Uterus (tissue), 2 donors: ENCODE measurements around the gene PLCL1.

Experiments used
- POLR2A ChIP-seq, 2 donors: fragments of 450-650 bp; IDR thresholded peaks; one replicate each; pipeline ENCODE4 v1.6.1; 2016; ENCODE audit warnings: antibody characterized with exemption in 2 of 2, mild to moderate bottlenecking in 1 of 2, moderate library complexity in 1 of 2
- TF ChIP-seq, protein P1 (sequence below), 4 experiments: fragments of 200-600 bp in 2 of 4; fragments of 450-650 bp in 2 of 4; sonication (generic) in 2 of 4; IDR thresholded peaks; one replicate each; pipeline ENCODE4 v1.5.1; 2016 to 2019; ENCODE audit warnings: antibody characterized with exemption in 4 of 4, mild to moderate bottlenecking in 2 of 4, moderate library complexity in 1 of 4

DNA sequence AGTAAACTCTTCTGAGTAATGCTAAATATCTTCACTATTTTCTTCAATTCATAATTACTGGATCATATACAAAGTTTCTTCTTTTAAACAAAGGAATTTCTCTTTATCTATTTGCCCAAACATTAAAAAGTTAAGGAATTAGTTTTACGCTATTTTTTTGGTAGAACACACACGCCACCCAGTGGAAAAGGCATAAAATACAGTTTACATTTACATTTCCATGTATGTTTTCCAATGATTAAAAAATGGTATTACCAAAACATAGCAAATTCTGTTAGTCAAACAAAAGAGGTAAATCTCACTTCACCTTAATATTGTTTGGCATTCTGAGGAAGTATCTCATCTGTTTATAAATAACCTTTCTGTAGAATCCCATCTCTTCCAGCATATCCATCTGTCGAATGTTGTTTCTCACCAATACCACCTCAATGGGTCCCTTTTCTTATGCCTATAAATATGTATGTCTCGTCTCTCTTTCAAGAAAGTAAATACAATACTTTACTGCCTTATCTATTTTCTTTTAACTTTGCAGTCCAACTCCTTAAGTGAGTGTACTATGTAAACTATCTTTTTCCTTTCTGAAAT lies 26.5 kb upstream of the PLCL1 start:
- TF ChIP-seq, protein P1, sequence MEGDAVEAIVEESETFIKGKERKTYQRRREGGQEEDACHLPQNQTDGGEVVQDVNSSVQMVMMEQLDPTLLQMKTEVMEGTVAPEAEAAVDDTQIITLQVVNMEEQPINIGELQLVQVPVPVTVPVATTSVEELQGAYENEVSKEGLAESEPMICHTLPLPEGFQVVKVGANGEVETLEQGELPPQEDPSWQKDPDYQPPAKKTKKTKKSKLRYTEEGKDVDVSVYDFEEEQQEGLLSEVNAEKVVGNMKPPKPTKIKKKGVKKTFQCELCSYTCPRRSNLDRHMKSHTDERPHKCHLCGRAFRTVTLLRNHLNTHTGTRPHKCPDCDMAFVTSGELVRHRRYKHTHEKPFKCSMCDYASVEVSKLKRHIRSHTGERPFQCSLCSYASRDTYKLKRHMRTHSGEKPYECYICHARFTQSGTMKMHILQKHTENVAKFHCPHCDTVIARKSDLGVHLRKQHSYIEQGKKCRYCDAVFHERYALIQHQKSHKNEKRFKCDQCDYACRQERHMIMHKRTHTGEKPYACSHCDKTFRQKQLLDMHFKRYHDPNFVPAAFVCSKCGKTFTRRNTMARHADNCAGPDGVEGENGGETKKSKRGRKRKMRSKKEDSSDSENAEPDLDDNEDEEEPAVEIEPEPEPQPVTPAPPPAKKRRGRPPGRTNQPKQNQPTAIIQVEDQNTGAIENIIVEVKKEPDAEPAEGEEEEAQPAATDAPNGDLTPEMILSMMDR (IDR thresholded peaks at IDR 0.05): peak; percentile 43 to 65 (median 63)
- no peak for TF ChIP-seq POLR2A (IDR thresholded peaks at IDR 0.05)
